ENCODE measurements around the gene PSMB10. TPM values are rescaled to one million over a fixed set of nuclear protein-coding genes. Genes with fewer than 3 reads are reported as not detected.

PSMB10 gene
- total RNA-seq, 1 donor from 2014 or later, result 17.2 TPM

DNA sequence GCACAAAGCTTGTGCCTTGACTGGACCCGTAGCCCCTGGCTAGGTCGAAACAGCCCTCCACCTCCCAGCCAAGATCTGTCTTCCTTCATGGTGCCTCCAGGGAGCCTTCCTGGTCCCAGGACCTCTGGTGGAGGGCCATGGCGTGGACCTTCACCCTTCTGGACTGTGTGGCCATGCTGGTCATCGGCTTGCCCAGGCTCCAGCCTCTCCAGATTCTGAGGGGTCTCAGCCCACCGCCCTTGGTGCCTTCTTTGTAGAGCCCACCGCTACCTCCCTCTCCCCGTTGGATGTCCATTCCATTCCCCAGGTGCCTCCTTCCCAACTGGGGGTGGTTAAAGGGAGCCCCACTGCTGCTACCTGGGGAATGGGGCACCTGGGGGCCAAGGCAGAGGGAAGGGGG is 8.5 kb downstream of the PSMB10 start:
- no peaks in the 10 kb centered on the region for H3K9me3 Mint-ChIP-seq
- TF ChIP-seq, protein P1, sequence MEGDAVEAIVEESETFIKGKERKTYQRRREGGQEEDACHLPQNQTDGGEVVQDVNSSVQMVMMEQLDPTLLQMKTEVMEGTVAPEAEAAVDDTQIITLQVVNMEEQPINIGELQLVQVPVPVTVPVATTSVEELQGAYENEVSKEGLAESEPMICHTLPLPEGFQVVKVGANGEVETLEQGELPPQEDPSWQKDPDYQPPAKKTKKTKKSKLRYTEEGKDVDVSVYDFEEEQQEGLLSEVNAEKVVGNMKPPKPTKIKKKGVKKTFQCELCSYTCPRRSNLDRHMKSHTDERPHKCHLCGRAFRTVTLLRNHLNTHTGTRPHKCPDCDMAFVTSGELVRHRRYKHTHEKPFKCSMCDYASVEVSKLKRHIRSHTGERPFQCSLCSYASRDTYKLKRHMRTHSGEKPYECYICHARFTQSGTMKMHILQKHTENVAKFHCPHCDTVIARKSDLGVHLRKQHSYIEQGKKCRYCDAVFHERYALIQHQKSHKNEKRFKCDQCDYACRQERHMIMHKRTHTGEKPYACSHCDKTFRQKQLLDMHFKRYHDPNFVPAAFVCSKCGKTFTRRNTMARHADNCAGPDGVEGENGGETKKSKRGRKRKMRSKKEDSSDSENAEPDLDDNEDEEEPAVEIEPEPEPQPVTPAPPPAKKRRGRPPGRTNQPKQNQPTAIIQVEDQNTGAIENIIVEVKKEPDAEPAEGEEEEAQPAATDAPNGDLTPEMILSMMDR (IDR thresholded peaks at IDR 0.05; ENCODE audit: unreplicated experiment), result no peak
- H3K27ac Mint-ChIP-seq, result no peak overlapping the region
- H3K4me1 Mint-ChIP-seq, result no peaks in the 10 kb centered on the region
- H3K27me3 Mint-ChIP-seq (ENCODE audit: low read depth), result no peaks in the 10 kb centered on the region
- no peak overlapping the region for H3K4me3 Mint-ChIP-seq
- H3K36me3 Mint-ChIP-seq, result peaks cover 2% of the 10 kb centered on the region
- DNase-seq (ENCODE audit: low spot score in 2 of 2, unreplicated experiment in 2 of 2), result no peak

DNA sequence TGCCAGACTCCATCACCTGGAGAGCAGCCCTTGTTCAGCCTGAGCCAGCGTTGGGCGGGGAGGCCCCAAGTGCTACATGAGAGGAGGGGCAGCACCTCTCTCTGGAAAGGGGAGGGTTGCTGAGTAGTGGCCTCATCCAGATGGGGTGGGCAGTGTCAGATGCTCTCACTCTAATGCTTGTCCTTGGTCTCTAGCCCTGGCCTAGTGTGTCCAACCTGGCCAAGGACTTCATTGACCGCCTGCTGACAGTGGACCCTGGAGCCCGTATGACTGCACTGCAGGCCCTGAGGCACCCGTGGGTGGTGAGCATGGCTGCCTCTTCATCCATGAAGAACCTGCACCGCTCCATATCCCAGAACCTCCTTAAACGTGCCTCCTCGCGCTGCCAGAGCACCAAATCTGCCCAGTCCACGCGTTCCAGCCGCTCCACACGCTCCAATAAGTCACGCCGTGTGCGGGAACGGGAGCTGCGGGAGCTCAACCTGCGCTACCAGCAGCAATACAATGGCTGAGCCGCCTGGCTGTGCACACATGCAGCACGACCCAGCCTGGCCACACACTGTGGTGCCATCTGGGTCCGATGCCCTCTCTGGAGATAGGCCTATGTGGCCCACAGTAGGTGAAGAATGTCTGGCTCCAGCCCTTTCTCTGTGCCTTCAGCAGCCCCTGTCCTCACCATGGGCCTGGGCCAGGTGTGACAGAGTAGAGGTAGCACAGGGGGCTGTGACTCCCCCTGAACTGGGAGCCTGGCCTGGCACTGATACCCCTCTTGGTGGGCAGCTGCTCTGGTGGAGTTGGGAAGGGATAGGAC is 9.3 kb downstream of the PSMB10 start:
- Mint-ChIP-seq H3K4me3 (no peak overlapping the region), H3K4me1 (no peaks in the 10 kb centered on the region), H3K27ac (no peak overlapping the region), H3K27me3 (ENCODE audit: low read depth) (no peaks in the 10 kb centered on the region), H3K9me3 (no peaks in the 10 kb centered on the region), H3K36me3 (peaks cover 2% of the 10 kb centered on the region)
- no peak for DNase-seq (ENCODE audit: low spot score in 2 of 2, unreplicated experiment in 2 of 2)
- TF ChIP-seq, protein P1 (IDR thresholded peaks at IDR 0.05; ENCODE audit: unreplicated experiment), result no peak

DNA sequence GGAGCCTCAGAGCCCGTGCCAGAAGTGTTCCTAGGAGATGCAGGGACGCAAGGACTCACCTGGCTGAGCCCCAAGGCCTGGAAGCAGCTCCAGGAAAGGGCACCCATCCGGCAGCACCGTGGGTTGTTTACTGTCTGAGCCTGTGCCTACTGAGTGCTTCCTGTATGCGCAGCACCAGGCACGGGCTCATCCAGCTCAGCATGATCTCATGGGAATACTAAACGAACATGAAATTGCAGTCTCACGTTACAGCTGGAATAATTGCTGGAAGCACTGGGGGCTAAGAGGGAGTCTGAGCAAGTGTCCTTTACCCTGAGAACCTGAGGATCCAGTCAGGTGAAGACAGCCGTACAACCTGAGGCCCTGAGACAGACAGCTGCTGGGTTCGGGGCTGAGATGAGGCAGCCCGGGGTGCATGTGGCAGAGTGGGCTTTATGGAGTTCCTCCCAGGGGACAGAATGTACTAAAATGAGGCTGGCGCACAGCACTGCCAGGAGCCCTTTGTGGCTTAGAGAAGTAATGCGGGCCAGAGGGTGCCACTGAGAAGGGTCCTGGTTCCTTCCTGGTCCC is 10.4 kb downstream of the PSMB10 start:
- H3K27ac Mint-ChIP-seq, result no peak overlapping the region

DNA sequence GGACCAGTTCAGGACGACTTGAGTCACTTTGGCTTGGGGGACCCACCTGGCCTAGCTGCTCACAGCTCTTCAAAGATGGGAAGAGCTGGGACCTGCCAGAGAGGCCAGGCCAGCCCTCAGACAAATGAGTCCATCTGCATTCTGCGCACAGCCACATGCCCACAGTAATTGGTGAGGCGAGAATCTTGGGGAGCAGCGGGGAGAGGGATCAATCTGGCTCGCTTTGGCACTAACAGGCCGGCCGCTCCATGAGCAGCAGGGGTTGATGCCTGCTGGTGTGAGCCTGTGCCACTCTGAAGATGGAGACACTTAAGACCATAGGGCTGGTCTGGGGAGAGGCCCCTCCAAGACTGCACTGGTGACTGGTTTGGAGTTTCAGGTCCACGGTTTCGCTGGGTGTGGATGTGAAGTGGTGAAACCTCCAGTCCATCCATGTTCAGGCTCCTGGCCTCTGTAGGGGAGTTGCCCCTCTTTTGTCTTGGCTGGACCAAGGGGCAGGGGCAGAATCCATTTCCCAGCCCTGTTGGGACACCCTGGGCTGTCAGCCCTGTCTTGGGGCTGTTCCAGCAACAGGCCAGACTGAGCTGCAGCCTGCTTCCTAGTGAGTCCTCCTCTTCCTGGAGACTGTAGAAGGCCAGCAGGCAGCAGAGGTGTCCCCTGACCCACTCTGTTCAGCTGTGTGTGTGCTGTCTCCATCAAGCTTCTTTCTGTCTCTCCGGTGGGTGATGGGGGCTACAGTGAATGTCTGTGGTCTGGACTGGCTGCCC is 12.3 kb downstream of the PSMB10 start:
- H3K4me3 Mint-ChIP-seq, result no peak overlapping the region
- no peaks in the 10 kb centered on the region for H3K4me1 Mint-ChIP-seq
- peaks cover 2% of the 10 kb centered on the region for H3K36me3 Mint-ChIP-seq
- DNase-seq (ENCODE audit: low spot score in 2 of 2, unreplicated experiment in 2 of 2), result no peak
- H3K9me3 Mint-ChIP-seq, result no peaks in the 10 kb centered on the region
- TF ChIP-seq, protein P1 (IDR thresholded peaks at IDR 0.05; ENCODE audit: unreplicated experiment), result no peak
- no peaks in the 10 kb centered on the region for H3K27me3 Mint-ChIP-seq (ENCODE audit: low read depth)
- H3K27ac Mint-ChIP-seq, result no peak overlapping the region

More for the DNA sequence above, 10.4 kb downstream of the PSMB10 start:
- Mint-ChIP-seq H3K4me1 (no peaks in the 10 kb centered on the region), H3K9me3 (no peaks in the 10 kb centered on the region), H3K36me3 (peaks cover 2% of the 10 kb centered on the region), H3K4me3 (no peak overlapping the region), H3K27me3 (ENCODE audit: low read depth) (no peaks in the 10 kb centered on the region)
- TF ChIP-seq, protein P1 (IDR thresholded peaks at IDR 0.05; ENCODE audit: unreplicated experiment), result no peak
- DNase-seq (ENCODE audit: low spot score in 2 of 2, unreplicated experiment in 2 of 2), result no peak

DNA sequence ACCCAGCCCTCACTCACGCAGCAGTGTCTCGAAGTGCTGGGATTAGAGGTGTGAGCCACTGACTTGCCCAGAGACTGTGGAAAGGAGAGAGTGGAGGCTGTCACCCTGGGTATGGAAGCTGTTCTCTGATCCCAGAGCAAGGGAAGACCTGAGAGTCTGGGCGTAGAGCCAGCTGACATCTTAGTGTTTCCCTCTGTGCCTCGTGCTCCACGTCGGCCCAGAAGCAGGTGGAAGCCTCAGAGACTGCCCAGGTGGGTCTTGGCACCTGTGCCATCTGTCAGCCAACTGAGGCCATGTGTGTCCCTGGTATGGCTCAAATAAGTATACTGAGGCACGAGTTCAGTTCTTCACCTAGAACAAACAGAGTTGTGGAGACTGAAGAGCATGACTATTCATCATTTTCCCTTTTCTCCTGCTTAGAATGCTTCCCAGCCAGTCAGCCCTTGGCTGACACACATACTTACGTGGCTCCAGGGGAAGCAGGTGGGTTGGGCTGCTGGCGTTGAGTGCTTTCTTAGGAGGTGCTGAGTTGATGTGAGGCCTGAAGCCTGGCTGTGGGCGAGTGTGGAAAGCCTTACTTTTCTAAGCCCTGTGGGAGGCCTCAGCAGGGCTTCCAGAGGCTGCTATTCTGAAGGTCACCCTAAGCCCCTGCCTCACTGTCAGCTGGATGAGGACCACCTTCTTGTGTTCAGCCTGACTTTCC is 13.1 kb downstream of the PSMB10 start:
- H3K9me3 Mint-ChIP-seq, result no peaks in the 10 kb centered on the region
- no peak overlapping the region for H3K27ac Mint-ChIP-seq
- TF ChIP-seq, protein P1 (IDR thresholded peaks at IDR 0.05; ENCODE audit: unreplicated experiment), result no peak
- DNase-seq (ENCODE audit: low spot score in 2 of 2, unreplicated experiment in 2 of 2), result no peak
- H3K27me3 Mint-ChIP-seq (ENCODE audit: low read depth), result no peaks in the 10 kb centered on the region
- peaks cover 2% of the 10 kb centered on the region for H3K36me3 Mint-ChIP-seq
- no peaks in the 10 kb centered on the region for H3K4me1 Mint-ChIP-seq
- H3K4me3 Mint-ChIP-seq, result no peak overlapping the region

Measured in mesothelial cell of epicardium (in vitro differentiated cells).